Stromal cell of bone marrow (primary cell): ENCODE measurements around the gene ZNF618.

Experiments
- DNase-seq: peaks from one replicate; pipeline ENCODE4 v3.0.0-alpha.2; 2012; ENCODE audit warnings: low read depth

The ZNF618 gene

GRCh38 chr9:114098936-114099668 lies 223.0 kb downstream of the ZNF618 start, which contains the start of gene KIF12:
TSS of gene KIF12 (minus strand) at chr9:114099292. CDS start at chr9:114099276, 16 bp downstream.
- no peak for DNase-seq

GRCh38 chr9:114099669-114100270 lies 223.7 kb downstream of the ZNF618 start:
- no peak for DNase-seq

- no peak for DNase-seq
Measured at GRCh38 chr9:114100536-114100935, 224.4 kb downstream of the ZNF618 start.

GRCh38 chr9:114102484-114102883 lies 226.4 kb downstream of the ZNF618 start:
- no peak for DNase-seq

GRCh38 chr9:114105236-114105635 lies 229.1 kb downstream of the ZNF618 start:
- DNase-seq = no peak
